LNCaP clone FGC (cell line): ENCODE data around the gene HOXA3.

ENCODE experiments used
- DNase-seq: peaks from one replicate; pipeline ENCODE4 v3.0.0-alpha.2; 2011; ENCODE audit warnings: low read depth
- H3K4me3 ChIP-seq: 2 replicates; pipeline ENCODE4 v1.5.1; 2011; ENCODE audit warnings: mild to moderate bottlenecking, low read depth, low read length, control low read depth
- TF ChIP-seq, protein P1 (sequence below): IDR thresholded peaks from 2 replicates; pipeline ENCODE4 v1.5.1; 2012; ENCODE audit warnings: mild to moderate bottlenecking; ENCODE audit not compliant: control insufficient read depth, insufficient read depth; ENCODE audit errors: extremely low read depth

Gene HOXA3

DNA sequence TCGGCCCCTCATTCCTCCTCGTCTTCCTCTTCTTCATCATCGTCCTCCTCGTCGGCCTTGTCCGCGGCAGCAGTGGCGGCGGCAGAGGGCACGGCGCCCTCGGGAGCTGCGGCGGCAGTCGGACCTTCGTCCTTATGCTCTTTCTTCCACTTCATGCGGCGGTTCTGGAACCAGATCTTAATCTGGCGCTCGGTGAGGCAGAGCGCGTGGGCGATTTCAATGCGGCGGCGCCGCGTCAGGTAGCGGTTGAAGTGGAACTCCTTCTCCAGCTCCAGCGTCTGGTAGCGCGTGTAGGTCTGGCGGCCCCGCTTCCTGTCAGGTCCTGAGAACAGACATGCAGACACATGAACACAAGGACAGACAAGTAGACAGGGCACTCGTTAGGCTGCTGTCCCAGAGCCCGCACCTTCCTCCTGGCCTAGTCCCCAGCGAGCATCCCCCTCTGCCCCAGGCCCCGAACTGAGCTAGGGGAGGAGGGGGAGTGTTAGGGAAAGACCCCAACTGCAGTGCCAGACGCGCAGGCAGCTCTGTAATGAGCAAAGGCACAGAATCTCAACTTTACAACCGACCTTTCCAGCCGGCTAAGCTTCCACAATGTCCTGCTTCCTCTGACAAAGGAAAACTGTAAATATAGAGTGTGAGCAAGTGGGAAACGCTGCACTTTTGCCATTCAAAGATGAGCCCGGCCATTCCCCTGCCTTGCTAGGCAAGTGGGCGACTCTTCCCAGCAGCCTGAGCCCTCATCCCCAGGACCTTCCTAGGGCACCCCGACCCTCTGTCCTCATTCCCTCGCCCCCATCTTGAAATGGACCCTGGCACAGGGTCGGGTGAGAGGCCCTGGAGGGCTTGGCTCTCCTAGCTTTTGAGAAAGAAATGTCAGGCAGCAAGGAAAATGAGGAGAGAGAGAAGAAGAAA is 2.8 kb upstream of the HOXA3 start:
- no peak for DNase-seq
- H3K4me3 ChIP-seq, result peak overlapping the region; percentile 28
- TF ChIP-seq, protein P1, sequence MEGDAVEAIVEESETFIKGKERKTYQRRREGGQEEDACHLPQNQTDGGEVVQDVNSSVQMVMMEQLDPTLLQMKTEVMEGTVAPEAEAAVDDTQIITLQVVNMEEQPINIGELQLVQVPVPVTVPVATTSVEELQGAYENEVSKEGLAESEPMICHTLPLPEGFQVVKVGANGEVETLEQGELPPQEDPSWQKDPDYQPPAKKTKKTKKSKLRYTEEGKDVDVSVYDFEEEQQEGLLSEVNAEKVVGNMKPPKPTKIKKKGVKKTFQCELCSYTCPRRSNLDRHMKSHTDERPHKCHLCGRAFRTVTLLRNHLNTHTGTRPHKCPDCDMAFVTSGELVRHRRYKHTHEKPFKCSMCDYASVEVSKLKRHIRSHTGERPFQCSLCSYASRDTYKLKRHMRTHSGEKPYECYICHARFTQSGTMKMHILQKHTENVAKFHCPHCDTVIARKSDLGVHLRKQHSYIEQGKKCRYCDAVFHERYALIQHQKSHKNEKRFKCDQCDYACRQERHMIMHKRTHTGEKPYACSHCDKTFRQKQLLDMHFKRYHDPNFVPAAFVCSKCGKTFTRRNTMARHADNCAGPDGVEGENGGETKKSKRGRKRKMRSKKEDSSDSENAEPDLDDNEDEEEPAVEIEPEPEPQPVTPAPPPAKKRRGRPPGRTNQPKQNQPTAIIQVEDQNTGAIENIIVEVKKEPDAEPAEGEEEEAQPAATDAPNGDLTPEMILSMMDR, result no peak

DNA sequence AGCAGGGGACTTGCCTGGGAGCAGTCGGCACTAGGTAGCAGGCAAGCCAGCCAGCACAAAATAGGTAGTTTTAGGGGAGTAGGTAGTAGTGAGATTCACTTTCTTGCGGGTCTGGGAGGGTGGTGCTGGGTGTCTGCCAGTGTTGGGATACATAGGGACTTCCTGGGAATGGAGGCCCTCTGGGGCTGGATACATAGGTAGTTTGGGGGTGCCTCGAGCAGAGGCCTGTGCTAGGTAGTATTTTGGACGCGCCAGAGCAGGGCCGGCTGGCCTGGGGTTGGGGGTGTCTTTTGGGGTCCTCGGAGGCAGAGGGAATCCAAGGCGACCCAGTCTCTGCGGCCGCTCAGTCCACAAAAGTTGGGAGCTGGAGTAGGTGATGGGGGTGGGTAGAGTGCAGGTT is 2.0 kb upstream of the HOXA3 start:
- no peak overlapping the region for H3K4me3 ChIP-seq
- no peak for DNase-seq
- TF ChIP-seq, protein P1, result no peak

DNA sequence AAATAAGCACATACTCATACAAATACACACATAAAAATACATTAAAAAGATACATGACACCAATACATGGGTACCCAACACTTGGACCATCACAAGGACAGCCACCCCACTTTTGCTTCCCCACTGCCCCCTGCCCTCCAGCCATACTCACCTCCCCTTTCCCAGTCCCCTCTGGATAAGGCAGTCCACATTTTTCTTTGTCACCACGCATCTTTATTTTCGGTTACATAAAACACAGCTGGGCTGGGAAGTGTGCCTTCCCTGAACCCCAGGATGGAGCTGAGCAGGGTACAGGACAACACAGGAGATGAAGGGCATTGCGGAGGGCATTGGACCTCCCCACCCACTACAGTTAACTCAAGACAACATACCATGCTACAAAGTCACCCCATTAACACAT is 1.1 kb upstream of the HOXA3 start:
- no peak for DNase-seq
- TF ChIP-seq, protein P1, result no peak
- no peak overlapping the region for H3K4me3 ChIP-seq

GRCh38 chr7:27152816-27153442 is 546 bp upstream of the HOXA3 start:
- TF ChIP-seq, protein P1, result no peak
- DNase-seq, result no peak
- no peak overlapping the region for H3K4me3 ChIP-seq

GRCh38 chr7:27151341-27151930 is 947 bp downstream of the HOXA3 start:
- no peak for DNase-seq
- peak overlapping the region; percentile 46 for H3K4me3 ChIP-seq
- TF ChIP-seq, protein P1, result no peak

- TF ChIP-seq, protein P1, result peak; percentile 83
- no peak for DNase-seq
- peak overlapping the region; percentile 46 for H3K4me3 ChIP-seq
These were observed 1.6 kb downstream of the HOXA3 start for GRCh38 chr7:27150568-27151340.
